Retinal pigment epithelial cell (primary cell): ENCODE results near the gene SNRPD3.

Experiments
- DNase-seq: peaks from one replicate; pipeline ENCODE4 v3.0.0-alpha.2; 2010; ENCODE audit warnings: low read depth
- H3K4me3 ChIP-seq: 2 replicates; pipeline ENCODE4 v1.5.1; 2011; ENCODE audit warnings: mild to moderate bottlenecking, low read length, control low read depth, moderate library complexity
- TF ChIP-seq, protein P1 (sequence below): conservative IDR thresholded peaks from 2 replicates; pipeline ENCODE4 v1.5.1; 2011; ENCODE audit warnings: low read depth, low read length, control low read depth, inconsistent platforms

Gene SNRPD3

DNA sequence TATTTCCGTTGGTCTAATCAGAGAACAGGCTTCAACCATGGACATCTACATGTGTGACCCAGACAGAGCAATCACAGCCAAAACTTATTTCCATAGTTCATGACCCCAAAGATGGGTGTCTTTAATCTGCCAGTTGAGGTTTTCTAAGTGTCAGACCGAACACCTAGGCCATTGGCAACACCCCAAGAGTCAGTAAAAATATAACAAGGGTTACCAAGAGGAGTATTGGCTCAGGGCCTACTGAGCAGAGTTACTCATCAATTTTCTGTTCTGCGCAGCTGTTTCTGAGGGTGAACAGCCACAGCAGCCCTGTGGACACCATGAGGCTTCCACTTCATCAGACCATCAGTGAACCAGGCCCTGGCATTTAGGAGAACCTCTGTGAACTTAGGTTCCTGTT is 19.7 kb upstream of the SNRPD3 start:
- no peak for DNase-seq
- TF ChIP-seq, protein P1, sequence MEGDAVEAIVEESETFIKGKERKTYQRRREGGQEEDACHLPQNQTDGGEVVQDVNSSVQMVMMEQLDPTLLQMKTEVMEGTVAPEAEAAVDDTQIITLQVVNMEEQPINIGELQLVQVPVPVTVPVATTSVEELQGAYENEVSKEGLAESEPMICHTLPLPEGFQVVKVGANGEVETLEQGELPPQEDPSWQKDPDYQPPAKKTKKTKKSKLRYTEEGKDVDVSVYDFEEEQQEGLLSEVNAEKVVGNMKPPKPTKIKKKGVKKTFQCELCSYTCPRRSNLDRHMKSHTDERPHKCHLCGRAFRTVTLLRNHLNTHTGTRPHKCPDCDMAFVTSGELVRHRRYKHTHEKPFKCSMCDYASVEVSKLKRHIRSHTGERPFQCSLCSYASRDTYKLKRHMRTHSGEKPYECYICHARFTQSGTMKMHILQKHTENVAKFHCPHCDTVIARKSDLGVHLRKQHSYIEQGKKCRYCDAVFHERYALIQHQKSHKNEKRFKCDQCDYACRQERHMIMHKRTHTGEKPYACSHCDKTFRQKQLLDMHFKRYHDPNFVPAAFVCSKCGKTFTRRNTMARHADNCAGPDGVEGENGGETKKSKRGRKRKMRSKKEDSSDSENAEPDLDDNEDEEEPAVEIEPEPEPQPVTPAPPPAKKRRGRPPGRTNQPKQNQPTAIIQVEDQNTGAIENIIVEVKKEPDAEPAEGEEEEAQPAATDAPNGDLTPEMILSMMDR = no peak
- no peak overlapping the region for H3K4me3 ChIP-seq

DNA sequence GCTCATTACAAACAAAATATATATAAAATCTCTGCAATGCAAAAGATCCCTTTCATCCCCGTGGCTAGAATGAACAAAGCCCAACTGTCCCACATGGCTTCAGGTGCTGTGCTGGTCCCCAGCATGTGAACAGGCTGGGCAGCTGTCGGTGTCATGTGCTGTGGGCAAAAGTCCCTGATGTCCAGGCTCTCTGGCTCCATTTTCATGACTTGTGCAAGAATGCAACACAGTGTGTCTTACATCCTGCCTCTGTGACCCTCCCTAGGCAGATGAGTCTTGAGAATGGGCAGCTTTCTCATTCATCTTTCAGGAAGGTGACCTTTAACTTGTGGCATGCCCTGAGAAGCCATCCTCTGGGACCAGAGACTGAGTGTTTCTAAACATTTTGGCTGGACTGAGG is 15.3 kb upstream of the SNRPD3 start:
- no peak for DNase-seq
- H3K4me3 ChIP-seq = no peak overlapping the region
- TF ChIP-seq, protein P1 = no peak

DNA sequence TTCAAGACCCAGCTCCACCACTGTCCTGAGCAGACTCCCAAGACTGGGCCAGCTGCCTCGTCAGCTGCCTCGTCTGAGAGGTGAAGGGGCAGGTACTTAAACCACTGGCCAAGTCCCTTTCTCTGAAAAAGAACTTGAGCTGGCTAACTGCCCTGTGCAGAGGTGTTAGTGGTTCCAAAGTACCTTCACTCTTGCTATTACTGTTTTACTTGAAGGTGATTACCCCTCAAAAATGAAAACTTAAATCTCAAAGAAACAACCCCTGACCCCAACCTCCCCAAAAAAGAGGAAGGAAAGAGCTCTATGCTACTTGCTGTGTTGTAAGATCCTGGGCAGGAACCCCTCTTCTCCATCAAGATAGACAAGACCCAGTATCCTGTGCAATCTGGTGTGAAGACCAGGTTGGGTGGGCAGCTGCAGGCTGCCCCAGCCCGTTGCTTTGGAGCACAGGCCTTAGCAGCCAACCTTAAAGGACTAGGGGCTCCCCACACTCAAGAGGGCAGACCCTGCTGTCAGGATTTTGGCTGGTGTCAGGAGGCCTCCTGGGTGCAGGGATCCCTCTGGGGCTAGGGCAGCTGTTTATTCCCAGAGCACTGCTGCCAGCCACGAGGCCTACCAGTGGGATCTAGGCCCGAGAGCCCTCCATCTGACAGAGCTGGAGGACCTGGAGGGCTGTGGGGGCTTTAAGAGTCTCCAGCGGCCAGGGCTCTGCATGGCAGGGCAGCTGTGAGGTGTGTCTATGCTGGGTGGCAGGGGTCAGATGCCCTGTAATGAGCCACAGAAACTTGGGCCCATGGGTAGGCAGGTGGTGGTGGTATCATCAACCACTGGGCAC is 13.9 kb upstream of the SNRPD3 start:
- no peak for DNase-seq
- no peak overlapping the region for H3K4me3 ChIP-seq
- TF ChIP-seq, protein P1 = no peak

DNA sequence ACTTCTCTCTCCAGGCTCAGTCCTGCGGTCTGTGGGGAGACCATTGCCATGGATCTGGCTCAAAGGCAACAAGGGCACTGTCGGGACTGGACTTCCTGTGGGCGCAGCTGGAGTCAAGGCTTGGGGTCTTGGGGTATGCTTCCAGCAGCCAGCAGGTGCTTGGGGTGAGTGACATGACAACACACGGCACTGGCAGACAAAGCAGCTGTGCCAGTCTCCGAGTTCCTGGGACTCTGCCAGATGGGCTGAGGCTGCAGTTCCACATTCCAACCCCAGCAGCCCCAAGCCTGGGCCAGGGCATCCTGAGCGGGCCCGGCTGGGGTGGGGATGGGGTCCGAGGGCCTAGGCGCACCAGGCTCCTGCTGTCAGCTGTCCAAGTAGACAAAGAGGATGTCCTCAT is 13.2 kb upstream of the SNRPD3 start:
- TF ChIP-seq, protein P1 = no peak
- no peak for DNase-seq
- H3K4me3 ChIP-seq = no peak overlapping the region

DNA sequence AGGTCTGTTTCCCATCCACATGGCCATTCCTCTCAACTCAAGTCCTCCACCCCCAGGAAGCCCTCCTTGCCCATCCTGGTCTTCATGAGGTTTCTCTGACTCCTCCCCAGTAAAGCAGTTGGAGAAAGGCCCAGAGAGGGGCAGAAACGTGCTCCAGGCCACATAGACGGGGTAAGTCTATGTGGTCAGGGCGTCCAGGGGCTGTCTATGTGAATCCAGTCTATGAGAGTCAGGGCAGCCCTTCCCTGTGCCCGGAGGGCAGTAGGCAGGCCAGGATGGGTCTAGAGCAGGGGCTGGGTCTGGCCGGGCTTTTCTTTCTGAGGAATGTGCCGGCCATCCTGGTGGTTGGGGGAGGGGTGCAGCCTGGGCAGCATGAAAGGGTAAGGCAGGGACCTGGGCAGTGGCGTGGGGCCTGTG is 12.6 kb upstream of the SNRPD3 start:
- TF ChIP-seq, protein P1 = no peak
- no peak for DNase-seq
- H3K4me3 ChIP-seq = no peak overlapping the region

DNA sequence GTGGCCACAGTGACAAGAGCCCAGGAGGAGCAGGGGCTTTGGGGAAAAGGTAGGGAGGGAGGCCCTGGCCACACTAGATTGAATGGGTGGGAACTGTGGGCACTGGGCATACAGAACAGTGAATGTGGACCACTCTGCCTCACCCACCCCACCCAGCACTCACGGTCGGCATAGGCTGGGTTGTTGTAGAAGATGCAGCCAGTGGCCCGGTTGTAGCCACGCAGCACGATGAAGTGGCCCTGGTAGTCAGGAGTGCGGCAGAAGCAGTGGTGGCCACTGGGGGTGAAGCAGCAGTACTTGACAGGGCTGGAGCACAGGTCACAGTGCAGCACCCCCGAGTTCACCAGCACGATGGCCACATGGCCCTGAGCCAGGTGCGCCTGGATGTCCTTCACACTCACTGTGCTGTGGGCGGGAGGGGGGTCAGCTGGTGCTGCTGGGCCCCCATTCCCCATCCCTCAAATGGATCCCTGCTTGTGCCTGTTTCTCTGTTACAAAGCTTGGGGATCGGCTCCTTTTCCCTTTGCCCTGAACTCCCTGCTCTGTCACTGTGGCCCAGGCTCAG is 12.0 kb upstream of the SNRPD3 start:
- no peak for DNase-seq

DNA sequence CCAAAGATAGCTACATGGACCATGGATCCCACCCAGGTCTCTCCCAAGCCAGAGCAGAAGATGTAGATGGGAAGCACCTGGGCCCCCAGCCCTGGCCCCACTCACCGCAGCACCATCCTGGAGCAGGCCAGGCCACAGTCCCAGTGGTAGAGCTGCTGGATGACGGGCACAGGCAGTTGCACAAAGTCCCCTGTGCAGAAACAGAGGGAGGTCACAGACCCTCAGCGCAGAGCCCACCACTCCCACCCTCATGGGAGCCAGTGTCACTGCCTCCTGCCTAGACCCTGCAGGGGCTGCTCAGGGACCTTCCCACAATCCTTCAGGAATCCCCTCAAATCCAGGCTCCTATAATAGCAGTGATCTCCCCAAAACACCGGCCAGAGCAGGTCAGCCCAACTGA is 7.0 kb upstream of the SNRPD3 start:
- DNase-seq = no peak
- TF ChIP-seq, protein P1 = no peak
- H3K4me3 ChIP-seq = no peak overlapping the region

More for the DNA sequence above, 12.0 kb upstream of the SNRPD3 start:
- H3K4me3 ChIP-seq = no peak overlapping the region
- TF ChIP-seq, protein P1 = no peak
